Measurements from ENCODE around the gene AAK1.

AAK1 gene

GRCh38 chr2:69644506-69644979, 1.0 kb upstream of the AAK1 start:
- no peak for DNase-seq (ENCODE audit: low read depth)
- no peak for TF ChIP-seq CTCF (conservative IDR thresholded peaks at IDR 0.05; ENCODE audit: low read length)
- H3K4me3 ChIP-seq (ENCODE audit: low read length): peak overlapping the region; percentile 91

DNA sequence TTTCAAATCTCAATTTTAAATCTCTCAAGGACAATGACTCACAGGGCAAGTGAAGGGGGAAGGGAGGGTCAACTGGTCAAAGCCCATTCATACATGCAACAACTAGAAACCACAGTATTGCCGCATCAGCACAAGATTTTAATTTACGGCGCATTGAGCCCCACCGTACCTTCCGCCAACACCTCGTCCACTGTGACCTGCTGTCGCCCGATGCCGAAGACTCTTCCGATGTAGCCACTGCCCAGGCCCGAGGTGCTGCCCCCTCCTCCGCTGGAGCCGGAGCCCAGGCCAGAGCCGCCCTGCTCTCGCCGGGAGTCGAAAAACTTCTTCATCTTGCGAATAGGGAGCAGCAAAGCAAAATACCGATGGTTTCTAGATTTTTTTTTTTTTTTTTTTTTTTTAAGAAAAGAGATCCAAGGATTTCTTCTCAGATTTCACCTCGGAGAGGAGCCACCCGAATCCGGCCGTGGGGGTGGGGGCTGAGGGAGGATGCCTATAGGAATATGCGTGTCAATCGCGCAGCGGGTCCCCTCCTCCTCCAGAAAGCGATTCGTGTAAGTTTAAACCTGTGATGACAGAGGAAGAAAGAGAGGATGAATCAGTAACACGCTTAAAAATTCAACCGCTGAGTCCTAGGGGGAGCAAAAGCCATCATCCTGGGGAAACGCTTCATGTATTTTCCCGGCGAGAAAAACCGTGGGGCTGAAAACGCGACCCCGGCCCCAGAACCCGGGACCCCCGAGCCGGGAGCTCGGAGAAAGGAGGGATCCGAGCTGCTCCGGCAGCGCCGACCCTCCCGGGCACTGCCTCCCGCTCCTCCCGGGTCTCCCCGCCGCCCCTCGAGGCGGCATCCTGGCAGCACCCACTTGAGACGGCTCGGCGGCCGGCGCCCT, 584 bp downstream of the AAK1 start:
- no peak; the same call in 1 of the 2 replicates for TF ChIP-seq CTCF (conservative IDR thresholded peaks at IDR 0.05; ENCODE audit: low read length)
- peak; percentile 82 for DNase-seq (ENCODE audit: low read depth)
- H3K4me3 ChIP-seq (ENCODE audit: low read length): peak overlapping the region; percentile 91

GRCh38 chr2:69641887-69642708, 1.4 kb downstream of the AAK1 start:
- no peak for TF ChIP-seq CTCF (conservative IDR thresholded peaks at IDR 0.05; ENCODE audit: low read length)
- peak overlapping the region; percentile 91 for H3K4me3 ChIP-seq (ENCODE audit: low read length)
- no peak for DNase-seq (ENCODE audit: low read depth)

DNA sequence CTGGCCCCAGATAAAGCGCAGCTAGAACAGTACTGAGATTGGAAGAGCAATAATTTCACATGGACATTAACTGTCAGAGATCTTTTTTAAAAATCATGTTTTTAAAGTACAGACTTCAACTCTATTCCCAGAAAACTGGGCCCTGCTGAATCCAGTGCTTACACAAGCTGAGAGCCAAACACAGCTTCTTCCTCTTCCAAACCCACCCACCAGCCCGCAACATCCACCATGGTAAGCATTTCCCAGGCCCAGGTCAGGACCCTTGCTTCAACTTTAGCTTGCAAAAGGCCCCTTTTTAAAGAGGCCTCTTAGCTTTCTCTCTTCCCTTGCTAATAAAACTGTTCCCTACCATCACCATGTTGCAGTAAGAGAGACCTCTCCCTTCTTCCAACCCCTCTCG, 2.1 kb downstream of the AAK1 start:
- TF ChIP-seq CTCF (conservative IDR thresholded peaks at IDR 0.05; ENCODE audit: low read length): no peak
- no peak for DNase-seq (ENCODE audit: low read depth)
- H3K4me3 ChIP-seq (ENCODE audit: low read length): peak overlapping the region; percentile 91

DNA sequence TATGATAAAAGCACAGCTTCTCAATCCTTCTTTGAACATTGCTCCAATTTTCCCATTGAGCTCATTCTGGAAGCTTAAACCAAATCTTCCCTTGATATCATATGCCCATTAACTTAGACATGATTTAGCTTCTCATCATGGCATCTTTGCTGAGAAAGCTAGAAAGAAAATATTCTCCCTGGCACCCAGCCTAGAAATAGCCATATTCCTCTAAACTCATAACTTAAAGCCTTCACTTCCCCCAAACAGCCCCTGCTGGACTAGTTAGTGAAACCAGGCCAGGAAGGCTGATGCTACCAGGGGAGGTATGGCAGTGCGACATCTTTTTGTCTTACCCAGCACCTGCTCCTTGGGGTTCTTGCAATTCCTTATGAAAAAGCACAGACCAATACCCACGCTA, 4.3 kb downstream of the AAK1 start:
- no peak overlapping the region for H3K4me3 ChIP-seq (ENCODE audit: low read length)
- no peak for DNase-seq (ENCODE audit: low read depth)
- TF ChIP-seq CTCF (conservative IDR thresholded peaks at IDR 0.05; ENCODE audit: low read length): no peak

GRCh38 chr2:69638630-69639029, 4.9 kb downstream of the AAK1 start:
- DNase-seq (ENCODE audit: low read depth): no peak
- TF ChIP-seq CTCF (conservative IDR thresholded peaks at IDR 0.05; ENCODE audit: low read length): no peak
- H3K4me3 ChIP-seq (ENCODE audit: low read length): no peak overlapping the region
